Measurements from ENCODE around the gene DMWD.

DNA sequence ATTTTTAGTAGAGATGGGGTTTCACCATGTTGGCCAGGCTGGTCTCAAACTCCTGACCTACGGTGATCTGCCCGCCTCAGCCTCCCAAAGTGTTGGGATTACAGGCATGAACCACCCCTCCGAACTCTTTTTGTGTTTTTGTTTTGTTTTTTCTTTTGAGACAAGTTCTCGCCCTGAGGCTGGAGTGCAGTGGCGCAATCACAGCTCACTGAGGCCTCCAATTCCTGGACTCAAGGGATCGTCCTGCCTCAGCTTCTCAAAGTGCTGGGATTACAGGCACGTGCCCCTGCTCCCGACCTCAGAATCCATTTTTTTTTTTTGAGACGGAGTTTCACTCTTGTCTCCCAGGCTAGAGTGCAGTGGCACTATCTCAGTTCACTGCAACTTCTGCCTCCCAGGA lies 35.0 kb downstream of the DMWD start:
- TF ChIP-seq, protein P1, sequence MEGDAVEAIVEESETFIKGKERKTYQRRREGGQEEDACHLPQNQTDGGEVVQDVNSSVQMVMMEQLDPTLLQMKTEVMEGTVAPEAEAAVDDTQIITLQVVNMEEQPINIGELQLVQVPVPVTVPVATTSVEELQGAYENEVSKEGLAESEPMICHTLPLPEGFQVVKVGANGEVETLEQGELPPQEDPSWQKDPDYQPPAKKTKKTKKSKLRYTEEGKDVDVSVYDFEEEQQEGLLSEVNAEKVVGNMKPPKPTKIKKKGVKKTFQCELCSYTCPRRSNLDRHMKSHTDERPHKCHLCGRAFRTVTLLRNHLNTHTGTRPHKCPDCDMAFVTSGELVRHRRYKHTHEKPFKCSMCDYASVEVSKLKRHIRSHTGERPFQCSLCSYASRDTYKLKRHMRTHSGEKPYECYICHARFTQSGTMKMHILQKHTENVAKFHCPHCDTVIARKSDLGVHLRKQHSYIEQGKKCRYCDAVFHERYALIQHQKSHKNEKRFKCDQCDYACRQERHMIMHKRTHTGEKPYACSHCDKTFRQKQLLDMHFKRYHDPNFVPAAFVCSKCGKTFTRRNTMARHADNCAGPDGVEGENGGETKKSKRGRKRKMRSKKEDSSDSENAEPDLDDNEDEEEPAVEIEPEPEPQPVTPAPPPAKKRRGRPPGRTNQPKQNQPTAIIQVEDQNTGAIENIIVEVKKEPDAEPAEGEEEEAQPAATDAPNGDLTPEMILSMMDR (IDR thresholded peaks at IDR 0.05; ENCODE audit: borderline replicate concordance, extremely low read depth, low read length, poor library complexity, severe bottlenecking), result no peak
- no peak for TF ChIP-seq EZH2 (IDR thresholded peaks at IDR 0.05; ENCODE audit: borderline replicate concordance, low read depth, low read length, severe bottlenecking)
